Caco-2 (cell line): ENCODE data around the gene NKX1-1. TPM values are rescaled to one million over a fixed set of nuclear protein-coding genes. Genes with fewer than 3 reads are reported as not detected.
"Not testable (repeated sequence)": the region's sequence is repeated elsewhere in the genome, so short reads cannot be mapped to it uniquely, and the experiment has no call there.

ENCODE experiments used
- BruUV-seq: library from RNA; stranded (reverse); fragments of 400-500 nt; replicated peaks from 2 replicates; lab custom pipeline; 2021; lab: Mats Ljungman, UMichigan
- CTCF ChIA-PET: fragments of 300-600 bp; sonication (Branson Sonifier 250); formaldehyde crosslinking; loops from one replicate; lab custom pipeline; 2022; ENCODE audit warnings: antibody characterized with exemption; lab: Charles Lee
- POLR2A ChIA-PET: fragments of 300-600 bp; sonication (Branson Sonifier 250); formaldehyde crosslinking; loops from one replicate; lab custom pipeline; 2022; ENCODE audit warnings: antibody characterized with exemption; lab: Charles Lee
- DNase-seq, 2 experiments: peaks; one replicate each; pipeline versions ENCODE4 v3.0.0 to v3.0.0-alpha.2; 2020 to 2022
- H3K27me3 ChIP-seq: replicated peaks from 2 replicates; pipeline ENCODE4 v1.6.0; 2011; ENCODE audit warnings: low read length; ENCODE audit not compliant: control insufficient read depth, insufficient read depth
- H3K36me3 ChIP-seq: 2 replicates; pipeline ENCODE4 v1.5.1; 2011; ENCODE audit warnings: low read length; ENCODE audit not compliant: control insufficient read depth, insufficient read depth
- H3K4me1 ChIP-seq: fragments of 250-450 bp; sonication (Bioruptor Pico); 2 replicates; pipeline ENCODE4 v1.5.1; 2020; ENCODE audit warnings: mild to moderate bottlenecking
- H3K4me3 ChIP-seq: 2 replicates; pipeline ENCODE4 v1.5.1; 2011; ENCODE audit warnings: low read depth, mild to moderate bottlenecking, control low read depth, low read length
- H3K9me3 ChIP-seq: fragments of 250-450 bp; sonication (Bioruptor Pico); 2 replicates; pipeline ENCODE4 v1.5.1; 2020; ENCODE audit warnings: mild to moderate bottlenecking, moderate library complexity
- H3K27ac Mint-ChIP-seq: one replicate; pipeline ENCODE4 v1.8.0; 2022; ENCODE audit warnings: mixed read lengths; ENCODE audit not compliant: unreplicated experiment
- H3K27me3 Mint-ChIP-seq: one replicate; pipeline ENCODE4 v1.8.0; 2022; ENCODE audit warnings: mixed read lengths; ENCODE audit not compliant: insufficient read depth, unreplicated experiment
- H3K36me3 Mint-ChIP-seq: one replicate; pipeline ENCODE4 v1.8.0; 2022; ENCODE audit warnings: mild to moderate bottlenecking, mixed read lengths; ENCODE audit not compliant: insufficient read depth, unreplicated experiment
- H3K4me1 Mint-ChIP-seq: one replicate; pipeline ENCODE4 v1.8.0; 2022; ENCODE audit warnings: low read depth, mixed read lengths; ENCODE audit not compliant: unreplicated experiment
- H3K4me3 Mint-ChIP-seq: one replicate; pipeline ENCODE4 v1.8.0; 2022; ENCODE audit warnings: mild to moderate bottlenecking, moderate library complexity, mixed read lengths; ENCODE audit not compliant: unreplicated experiment
- H3K9me3 Mint-ChIP-seq: one replicate; pipeline ENCODE4 v1.8.0; 2022; ENCODE audit warnings: mixed read lengths; ENCODE audit not compliant: unreplicated experiment
- CTCF ChIP-seq, 2 experiments: fragments of 200-600 bp in 1 of 2; IDR thresholded peaks; 1 replicate in 1 of 2; 2 replicates in 1 of 2; pipeline versions ENCODE4 v1.5.1 to v1.8.0; 2011 to 2022; ENCODE audit warnings: antibody characterized with exemption in 1 of 2, control low read depth in 1 of 2, inconsistent platforms in 1 of 2, low read depth in 1 of 2, low read length in 1 of 2, mild to moderate bottlenecking in 1 of 2, moderate library complexity in 1 of 2; ENCODE audit not compliant: insufficient read depth in 1 of 2, severe bottlenecking in 1 of 2, unreplicated experiment in 1 of 2
- intact Hi-C: fragments of 100-400 bp; cut with micrococcal nuclease; formaldehyde crosslinking; loops from one replicate; pipeline ENCODE4 v1.10.0; 2022; ENCODE audit not compliant: unreplicated experiment
- total RNA-seq: library from RNA; stranded (reverse); gene quantifications from 2 replicates; pipeline ENCODE4 v1.2.3, GENCODE V29; 2022

Gene NKX1-1
- total RNA-seq, 1 experiment from 2014 or later, result not detected

- H3K36me3 Mint-ChIP-seq, result peaks cover 16% of the 10 kb centered on the region
- Histone ChIP-seq H3K4me3 (no peak overlapping the region), H3K9me3 (no peaks in the 10 kb centered on the region), H3K27me3 (no peaks in the 10 kb centered on the region), H3K4me1 (no peaks in the 10 kb centered on the region), H3K36me3 (no peaks in the 10 kb centered on the region)
- intact Hi-C loops, result no loop called here
- POLR2A ChIA-PET, result no interaction called here
- no peak overlapping the region for H3K27ac Mint-ChIP-seq
- TF ChIP-seq CTCF (IDR thresholded peaks at IDR 0.05; ENCODE audit: insufficient read depth in 1 of 2, low read depth in 1 of 2, low read length in 1 of 2, severe bottlenecking in 1 of 2, unreplicated experiment in 1 of 2), result no peak
- H3K27me3 Mint-ChIP-seq, result no peaks in the 10 kb centered on the region
- no peak overlapping the region for H3K4me3 Mint-ChIP-seq
- BruUV-seq, result no TSS peak
- H3K4me1 Mint-ChIP-seq, result peaks cover 5% of the 10 kb centered on the region
- CTCF ChIA-PET, result no interaction called here
- DNase-seq, result peak in 1 of 2 experiments; percentile 22
- H3K9me3 Mint-ChIP-seq, result no peaks in the 10 kb centered on the region
Measured at GRCh38 chr4:1375051-1375721, 31.1 kb downstream of the NKX1-1 start.

DNA sequence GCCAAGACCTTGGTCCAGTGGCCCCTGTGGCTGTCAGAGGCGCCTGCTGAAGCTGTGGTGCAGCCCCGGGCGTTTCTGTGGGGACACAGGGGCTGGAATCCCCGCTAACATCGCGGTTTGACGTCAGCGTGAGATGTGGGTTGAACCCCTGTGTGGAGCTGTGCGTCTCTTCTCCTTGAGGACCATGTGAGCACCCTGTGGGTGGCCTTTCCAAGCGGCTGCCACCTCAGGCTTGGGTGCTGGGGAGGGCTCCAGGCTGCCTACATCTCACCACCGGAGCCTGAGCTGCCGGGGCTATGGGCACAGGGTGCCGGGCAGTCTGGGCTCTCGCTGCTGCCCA lies 31.6 kb downstream of the NKX1-1 start:
- no peaks in the 10 kb centered on the region for H3K9me3 ChIP-seq
- ChIA-PET CTCF (no interaction called here), POLR2A (no interaction called here)
- Mint-ChIP-seq H3K27me3 (no peaks in the 10 kb centered on the region), H3K36me3 (peaks cover 16% of the 10 kb centered on the region), H3K27ac (no peak overlapping the region), H3K4me3 (no peak overlapping the region), H3K4me1 (peaks cover 5% of the 10 kb centered on the region), H3K9me3 (no peaks in the 10 kb centered on the region)
- H3K4me1 ChIP-seq, result no peaks in the 10 kb centered on the region
- intact Hi-C loops, result no loop called here
- no TSS peak for BruUV-seq
- H3K4me3 ChIP-seq, result no peak overlapping the region
- peak in 1 of 2 experiments; percentile 20 for DNase-seq
- H3K27me3 ChIP-seq, result no peaks in the 10 kb centered on the region
- no peaks in the 10 kb centered on the region for H3K36me3 ChIP-seq
- no peak for TF ChIP-seq CTCF (IDR thresholded peaks at IDR 0.05; ENCODE audit: insufficient read depth in 1 of 2, low read depth in 1 of 2, low read length in 1 of 2, severe bottlenecking in 1 of 2, unreplicated experiment in 1 of 2)

DNA sequence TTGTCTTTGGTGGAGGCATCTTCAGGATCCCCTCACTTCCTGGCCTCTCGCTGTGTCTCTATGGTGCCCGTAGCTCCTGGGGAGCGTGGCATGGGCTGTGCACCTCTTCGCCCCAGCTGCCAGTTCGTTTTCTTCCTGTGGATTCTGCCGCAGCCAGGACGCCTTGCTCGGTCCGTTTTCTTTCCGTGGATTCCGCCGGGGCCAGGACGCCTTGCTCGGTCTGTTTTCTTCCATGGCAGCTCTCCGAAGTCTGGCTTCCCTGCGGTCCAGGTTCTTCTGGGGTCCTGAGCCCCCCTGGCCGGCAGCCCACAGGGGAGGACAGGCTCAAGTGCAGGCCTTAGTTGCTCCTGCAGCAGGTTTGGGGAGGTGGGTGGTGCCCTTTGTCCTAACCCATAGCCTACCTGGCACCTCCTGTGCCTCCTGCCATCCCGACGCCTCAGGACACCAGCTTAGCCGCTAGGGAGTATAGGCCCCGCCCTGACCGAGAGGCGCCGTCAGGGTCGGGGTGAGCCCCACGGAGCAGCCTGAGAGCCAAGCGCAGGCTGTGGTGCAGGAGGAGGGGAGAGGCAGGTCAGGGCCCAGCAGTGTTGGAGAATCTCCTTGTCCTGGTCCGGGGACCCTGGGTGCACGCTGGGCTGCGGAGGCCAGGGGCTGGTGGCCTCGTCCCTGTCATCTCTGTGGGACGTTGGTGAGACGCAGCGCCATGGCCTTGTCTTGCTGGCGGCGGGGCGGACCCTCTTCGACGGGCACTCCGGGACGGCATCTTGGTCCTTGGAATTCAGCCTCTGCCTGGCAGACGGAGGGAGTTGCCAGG lies 32.1 kb downstream of the NKX1-1 start:
- Mint-ChIP-seq H3K4me1 (peaks cover 5% of the 10 kb centered on the region), H3K36me3 (peaks cover 19% of the 10 kb centered on the region), H3K4me3 (no peak overlapping the region), H3K27me3 (no peaks in the 10 kb centered on the region), H3K9me3 (no peaks in the 10 kb centered on the region), H3K27ac (no peak overlapping the region)
- ChIA-PET CTCF (no interaction called here), POLR2A (no interaction called here)
- peak in 1 of 2 experiments; percentile 17 for DNase-seq
- no TSS peak for BruUV-seq
- Histone ChIP-seq H3K4me3 (no peak overlapping the region), H3K9me3 (no peaks in the 10 kb centered on the region), H3K36me3 (no peaks in the 10 kb centered on the region), H3K27me3 (no peaks in the 10 kb centered on the region), H3K4me1 (no peaks in the 10 kb centered on the region)
- TF ChIP-seq CTCF (IDR thresholded peaks at IDR 0.05; ENCODE audit: insufficient read depth in 1 of 2, low read depth in 1 of 2, low read length in 1 of 2, severe bottlenecking in 1 of 2, unreplicated experiment in 1 of 2), result no peak
- intact Hi-C loops, result no loop called here

DNA sequence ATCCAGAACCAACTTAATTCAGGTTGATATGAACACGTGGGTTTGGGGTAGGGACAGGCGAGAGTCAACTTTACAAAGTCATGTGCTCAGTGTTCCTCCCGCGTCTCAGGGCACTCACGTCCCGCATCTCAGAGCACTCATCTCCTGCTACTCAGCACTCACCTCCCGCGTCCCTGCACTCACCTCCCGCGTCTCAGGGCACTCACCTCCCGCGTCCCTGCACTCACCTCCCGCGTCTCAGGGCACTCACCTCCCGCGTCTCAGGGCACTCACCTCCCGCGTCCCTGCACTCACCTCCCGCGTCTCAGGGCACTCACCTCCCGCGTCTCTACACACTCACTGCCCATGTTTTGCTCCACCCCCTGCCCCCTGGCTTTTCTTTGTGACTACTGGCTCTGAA lies 33.7 kb downstream of the NKX1-1 start:
- H3K27me3 Mint-ChIP-seq, CTCF ChIA-PET, intact Hi-C loops, H3K4me1 Mint-ChIP-seq, H3K27ac Mint-ChIP-seq, DNase-seq, H3K4me3 ChIP-seq, H3K4me3 Mint-ChIP-seq, H3K36me3 ChIP-seq, POLR2A ChIA-PET, H3K9me3 Mint-ChIP-seq, H3K4me1 ChIP-seq, H3K9me3 ChIP-seq, BruUV-seq, H3K27me3 ChIP-seq: not testable (repeated sequence)
- H3K36me3 Mint-ChIP-seq, result peaks cover 24% of the 10 kb centered on the region
